Heart right ventricle (tissue), 16 donors: Measurements from ENCODE around the gene ZSCAN2. TPM values are rescaled to one million over a fixed set of nuclear protein-coding genes. Genes with fewer than 3 reads are reported as not detected.

Experiments
- ATAC-seq, 8 donors: fragments of 200-7000 bp; cut with Tn5 transposase; one replicate each; pipeline ENCODE4 v1.9.1; 2020; ENCODE audit warnings: mild to moderate bottlenecking in 8 of 8, moderate library complexity in 8 of 8, moderate number of reproducible peaks in 1 of 8
- DNase-seq, 2 donors: peaks; one replicate each; pipeline ENCODE4 v3.0.0-alpha.2; 2020
- H3K27ac ChIP-seq, 10 donors: fragments of 200-600 bp; sonication (generic) in 2 of 10; one replicate each; pipeline versions ENCODE4 v1.5.0 to v1.8.0; 2020 to 2022; ENCODE audit warnings: mild to moderate bottlenecking in 3 of 10
- H3K27me3 ChIP-seq, 7 donors: fragments of 200-600 bp; one replicate each; pipeline ENCODE4 v1.8.0; 2021 to 2022; ENCODE audit warnings: mild to moderate bottlenecking in 2 of 7
- H3K36me3 ChIP-seq, 9 donors: fragments of 200-600 bp; sonication (generic) in 1 of 9; one replicate each; pipeline versions ENCODE4 v1.5.0 to v1.8.0; 2020 to 2022; ENCODE audit warnings: mild to moderate bottlenecking in 2 of 9
- H3K4me1 ChIP-seq, 9 donors: fragments of 200-600 bp; sonication (generic) in 1 of 9; one replicate each; pipeline versions ENCODE4 v1.5.0 to v1.8.0; 2020 to 2022; ENCODE audit warnings: mild to moderate bottlenecking in 4 of 9
- H3K4me3 ChIP-seq, 10 donors: fragments of 200-600 bp; sonication (generic) in 2 of 10; one replicate each; pipeline versions ENCODE4 v1.5.0 to v1.8.0; 2020 to 2022; ENCODE audit warnings: mild to moderate bottlenecking in 7 of 10, moderate library complexity in 2 of 10
- H3K9me3 ChIP-seq, 11 donors: fragments of 200-600 bp in 10 of 11; sonication (generic) in 2 of 11; one replicate each; pipeline versions ENCODE4 v1.5.0 to v1.8.0; 2013 to 2022; ENCODE audit warnings: mild to moderate bottlenecking in 2 of 11, control low read depth in 1 of 11, moderate library complexity in 1 of 11
- WGBS, 2 donors: extraction: QIAGEN DNeasy Blood & Tissue Kit; methylation state at CpG; one replicate each; pipeline ENCODE4 v1.1.7; 2013; ENCODE audit warnings: inconsistent platforms in 1 of 2; 5-methylcytosine and 5-hydroxymethylcytosine counted together
- intact Hi-C, 10 donors: fragments of 100-400 bp; cut with DNase I; formaldehyde crosslinking; loops; one replicate each; pipeline versions ENCODE4 v1.11.1 to v1.14.2; 2022
- polyA plus RNA-seq, 2 donors: library from polyadenylated mRNA; stranded (reverse); fragments of 200-250 nt; gene quantifications; one replicate each; pipeline ENCODE4 v1.2.3, GENCODE V29; 2013
- total RNA-seq, 10 donors: library from RNA; stranded (reverse); fragmentation: NEBNext Ultra II Directional in 3 of 10; extraction: Animal tissue kit (Norgen Biotek cat#: 25700) in 3 of 10; gene quantifications; one replicate each; pipeline versions ENCODE4 v1.2.1 to v1.2.4, GENCODE V29; 2021 to 2023
- TF ChIP-seq, protein P1 (sequence below), 9 donors: fragments of 200-600 bp; sonication (generic) in 2 of 9; IDR thresholded peaks; one replicate each; pipeline versions ENCODE4 v1.5.0 to v1.8.0; 2021 to 2022; ENCODE audit warnings: antibody characterized with exemption in 9 of 9, mild to moderate bottlenecking in 5 of 9, moderate library complexity in 1 of 9
- donor health status: Arrhythmogenic right ventricular cardiomyopathy.
- donor health status: ischemic (EF 13 %, LVEDD 7.1; RV severe dilation, severe dysfunction).
- donor health status: healthy with polysubstance abuse.
- donor health status: DM: no; HTN: yes; CAD: no.
- donor health status: DM: no; HTN: no; CAD: no.
- donor health status: ischemic (EF 25% LVEDD 6.9; RV normal size, moderate dysfunction).
- donor health status: ischemic (EF 25% LVEDD 5.7; RV mildly dilated, moderate dysfunction).
- donor health status: healthy.
- donor health status: DM: yes; HTN: yes; CAD: no.
- donor health status: Ischemic cardiomyopathy.
- donor health status: ischemic (EF 35%, LVEDD 5.7; RV mildly dilated, moderate dysfunction).
- donor health status: nonischemic (EF 11% LVEDD 7.7; RV severe dilation, severe dysfunction).
- donor health status: DM: yes; HTN: yes; CAD: no.
- donor health status: PGD.
- donor health status: ischemic (EF 29% LVEDD 5.4; RV normal size, mild dysfunction).
- donor health status: nonischemic (EF 23%, LVEDD 6.1; RV moderate dilation, normal function).

Gene ZSCAN2
- total and polyA plus RNA-seq, 12 donors = 3.7 to 8.1 (median 5.7) TPM

DNA sequence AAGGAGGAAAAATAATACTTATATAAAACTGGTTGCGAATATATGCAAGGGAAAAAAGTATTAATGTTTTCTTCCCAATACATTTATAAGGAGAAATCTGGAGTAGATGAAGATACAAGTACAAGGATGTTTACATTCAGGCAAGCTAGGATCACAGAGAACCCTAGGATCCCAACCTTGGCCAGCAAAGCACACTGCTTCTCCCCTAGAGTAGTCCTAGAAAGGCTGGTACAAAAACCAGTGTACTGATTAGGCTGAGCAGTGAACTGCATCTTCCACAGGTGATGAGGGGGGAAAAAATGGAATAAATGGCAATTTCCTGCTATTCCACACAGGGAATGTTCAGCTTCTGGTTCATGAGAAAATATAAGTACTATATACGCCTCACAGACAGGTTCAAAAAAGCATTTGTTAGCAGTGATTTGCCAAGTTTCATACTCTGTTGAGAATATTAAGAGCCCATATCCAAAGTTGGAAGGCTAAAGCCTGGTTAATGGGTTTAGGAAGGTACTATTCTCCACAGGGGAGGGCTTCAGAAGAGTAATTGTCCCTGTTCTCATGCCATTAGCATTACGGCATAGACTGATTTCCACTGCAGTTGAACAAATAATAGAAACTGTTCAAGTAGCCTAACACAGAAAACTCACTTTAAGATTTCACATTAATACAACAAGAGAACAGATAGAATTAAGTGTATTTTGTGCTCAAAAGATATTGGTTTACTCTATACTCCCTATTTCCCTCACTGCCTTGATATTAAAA is 67.6 kb downstream of the ZSCAN2 start:
- Histone ChIP-seq H3K27me3 (no peaks in the 10 kb centered on the region), H3K36me3 (peaks cover 0 to 85% (median 19%) of the 10 kb centered on the region in 9 donors), H3K4me1 (no peaks in the 10 kb centered on the region), H3K9me3 (no peaks in the 10 kb centered on the region), H3K4me3 (no peak overlapping the region), H3K27ac (no peak overlapping the region)
- ATAC-seq = no peak
- intact Hi-C loops = loop anchor here in 1 of 10 donors (10.0 kb wide), 1 partner anchor 106 kb away; no protein-coding TSS in a partner anchor
- WGBS, 2 donors = 97% methylated on average over 3 of the region's 3 CpGs
- no peak for DNase-seq
- TF ChIP-seq, protein P1, sequence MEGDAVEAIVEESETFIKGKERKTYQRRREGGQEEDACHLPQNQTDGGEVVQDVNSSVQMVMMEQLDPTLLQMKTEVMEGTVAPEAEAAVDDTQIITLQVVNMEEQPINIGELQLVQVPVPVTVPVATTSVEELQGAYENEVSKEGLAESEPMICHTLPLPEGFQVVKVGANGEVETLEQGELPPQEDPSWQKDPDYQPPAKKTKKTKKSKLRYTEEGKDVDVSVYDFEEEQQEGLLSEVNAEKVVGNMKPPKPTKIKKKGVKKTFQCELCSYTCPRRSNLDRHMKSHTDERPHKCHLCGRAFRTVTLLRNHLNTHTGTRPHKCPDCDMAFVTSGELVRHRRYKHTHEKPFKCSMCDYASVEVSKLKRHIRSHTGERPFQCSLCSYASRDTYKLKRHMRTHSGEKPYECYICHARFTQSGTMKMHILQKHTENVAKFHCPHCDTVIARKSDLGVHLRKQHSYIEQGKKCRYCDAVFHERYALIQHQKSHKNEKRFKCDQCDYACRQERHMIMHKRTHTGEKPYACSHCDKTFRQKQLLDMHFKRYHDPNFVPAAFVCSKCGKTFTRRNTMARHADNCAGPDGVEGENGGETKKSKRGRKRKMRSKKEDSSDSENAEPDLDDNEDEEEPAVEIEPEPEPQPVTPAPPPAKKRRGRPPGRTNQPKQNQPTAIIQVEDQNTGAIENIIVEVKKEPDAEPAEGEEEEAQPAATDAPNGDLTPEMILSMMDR (IDR thresholded peaks at IDR 0.05) = no peak

DNA sequence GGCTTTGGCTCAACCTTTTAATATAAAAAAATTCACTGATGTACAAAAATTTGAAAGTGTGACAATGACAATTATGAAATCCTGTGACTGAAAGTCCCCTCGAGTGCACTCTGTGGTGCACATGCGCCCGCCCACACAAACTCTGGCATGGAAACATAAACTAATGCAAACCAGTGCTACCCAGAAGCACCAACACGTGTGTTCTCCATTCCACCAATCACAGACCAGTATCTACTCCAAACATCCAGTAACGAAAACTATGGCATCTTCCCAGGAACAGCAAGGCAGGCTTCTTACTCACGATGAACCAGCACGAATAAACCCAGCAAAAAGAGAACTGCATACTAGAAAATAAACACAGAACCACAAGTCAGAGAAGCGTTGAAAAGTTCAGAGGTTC is 68.9 kb downstream of the ZSCAN2 start:
- Histone ChIP-seq H3K4me3 (no peak overlapping the region), H3K27ac (no peak overlapping the region), H3K9me3 (no peaks in the 10 kb centered on the region), H3K27me3 (no peaks in the 10 kb centered on the region), H3K36me3 (peaks cover 0 to 88% (median 27%) of the 10 kb centered on the region in 9 donors), H3K4me1 (no peaks in the 10 kb centered on the region)
- 91 to 93% methylated on average over 8 of the region's 8 CpGs for WGBS, 2 donors
- ATAC-seq (no peak), DNase-seq (no peak)
- TF ChIP-seq, protein P1 (IDR thresholded peaks at IDR 0.05) = no peak
- intact Hi-C loops = loop anchor here in 1 of 10 donors (10.0 kb wide), 1 partner anchor 105 kb away; no protein-coding TSS in a partner anchor

DNA sequence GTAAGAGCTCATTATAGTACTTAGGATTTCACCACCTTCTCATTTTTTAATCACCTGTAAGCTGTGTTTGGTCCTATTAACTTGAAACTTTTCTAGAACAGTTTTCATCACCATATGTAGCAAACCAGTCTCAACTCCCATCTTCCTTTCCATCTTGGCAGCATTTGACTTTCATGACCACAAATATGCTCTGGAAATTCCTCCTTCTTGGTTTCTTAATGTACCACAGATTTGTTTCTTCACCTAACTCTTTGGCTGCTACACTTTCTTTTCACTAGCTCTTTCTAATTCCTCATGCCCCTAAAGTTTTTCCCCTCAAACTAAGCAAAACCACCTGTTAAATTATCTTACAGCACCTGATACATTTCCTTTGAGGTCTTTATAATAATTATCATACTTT is 70.4 kb downstream of the ZSCAN2 start:
- TF ChIP-seq, protein P1 (IDR thresholded peaks at IDR 0.05) = no peak
- H3K27me3 ChIP-seq = no peaks in the 10 kb centered on the region
- DNase-seq (no peak), ATAC-seq (no peak)
- intact Hi-C loops = no loop called here
- peaks cover 0 to 7% (median 0%) of the 10 kb centered on the region in 9 donors for H3K4me1 ChIP-seq
- peaks cover 0 to 87% (median 27%) of the 10 kb centered on the region in 9 donors for H3K36me3 ChIP-seq
- H3K4me3 ChIP-seq = no peak overlapping the region
- no peaks in the 10 kb centered on the region for H3K9me3 ChIP-seq
- H3K27ac ChIP-seq = no peak overlapping the region

Other genes starting within 250 kb of the ZSCAN2 start
- gene WDR73, start 53.3 kb downstream of the ZSCAN2 start, total RNA-seq = 10 to 100 TPM; 10.4 to 16.0 (median 13.9) TPM
- 10 to 100 TPM; 16.7 to 18.4 TPM for gene WDR73, start 53.3 kb downstream of the ZSCAN2 start, polyA plus RNA-seq
- 1 to 10 TPM in 9 of 10 donors, under 1 TPM in 1; 0.96 to 6.6 (median 2.1) TPM for gene NMB, start 57.2 kb downstream of the ZSCAN2 start, total RNA-seq
- gene NMB, start 57.2 kb downstream of the ZSCAN2 start, polyA plus RNA-seq = 1 to 10 TPM; 2.3 to 8.0 TPM
- 10 to 100 TPM; 65.9 to 93.8 (median 75.0) TPM for gene SEC11A, start 115.1 kb downstream of the ZSCAN2 start, total RNA-seq
- 100 to 1,000 TPM in 1 of 2 donors, 10 to 100 TPM in 1; 77.7 to 123 TPM for gene SEC11A, start 115.1 kb downstream of the ZSCAN2 start, polyA plus RNA-seq
- 10 to 100 TPM; 17.1 to 26.9 (median 20.8) TPM for gene ZNF592, start 147.6 kb downstream of the ZSCAN2 start, total RNA-seq
- gene ZNF592, start 147.6 kb downstream of the ZSCAN2 start, polyA plus RNA-seq = 1 to 10 TPM; 8.2 to 8.7 TPM
- 100 to 1,000 TPM; 112 to 268 (median 191) TPM for gene ALPK3, start 216.3 kb downstream of the ZSCAN2 start, total RNA-seq
- 100 to 1,000 TPM in 1 of 2 donors, 10 to 100 TPM in 1; 35.1 to 110 TPM for gene ALPK3, start 216.3 kb downstream of the ZSCAN2 start, polyA plus RNA-seq